ENCODE data around the gene UBE2A.

Gene UBE2A

DNA sequence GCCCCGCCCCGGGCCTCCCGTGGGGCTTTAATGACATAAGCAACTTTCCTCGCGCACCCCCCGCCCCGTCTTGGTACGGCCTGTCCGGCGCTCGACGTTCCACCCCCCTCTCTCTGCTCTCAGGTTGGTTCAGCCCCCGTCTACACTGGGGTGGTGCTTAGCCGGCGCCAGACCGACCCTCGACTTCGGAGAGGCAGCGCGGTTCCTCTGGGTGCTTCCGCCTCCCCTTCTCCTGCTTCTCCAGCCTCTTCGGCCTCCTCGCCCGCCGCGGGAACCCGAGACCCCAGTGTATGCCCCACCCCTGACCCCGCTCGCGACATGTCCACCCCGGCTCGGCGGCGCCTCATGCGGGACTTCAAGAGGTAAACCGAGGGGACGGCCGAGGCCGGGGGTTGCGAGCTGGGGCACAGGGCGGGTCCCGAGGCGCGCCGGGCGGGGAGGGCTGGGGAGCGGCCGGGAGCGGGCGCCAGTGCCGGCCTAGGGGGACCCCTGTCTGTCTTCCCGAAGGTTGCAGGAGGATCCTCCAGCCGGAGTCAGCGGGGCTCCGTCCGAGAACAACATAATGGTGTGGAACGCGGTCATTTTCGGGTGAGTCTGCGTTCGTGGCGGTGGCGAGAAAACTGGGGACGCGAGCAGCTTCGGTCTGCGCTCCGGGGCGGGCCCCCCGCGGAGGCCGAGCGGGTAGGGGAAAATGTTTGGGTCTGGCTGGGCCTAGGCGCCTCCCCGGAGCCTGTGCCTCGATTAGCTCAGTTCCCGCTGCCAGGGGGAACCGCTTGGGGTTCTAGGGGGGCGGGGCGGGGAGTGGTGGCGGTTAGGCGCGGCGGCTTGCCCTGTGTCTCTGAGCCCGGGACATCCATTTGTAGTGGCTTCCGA is at the start of gene UBE2A:
TSS of gene UBE2A (plus strand) at position 170 of the 873 bp plus-strand sequence. CDS start at position 319, 149 bp downstream.
- peak; percentile 74 to 83 (median 78) for DNase-seq (ENCODE audit: low read depth in 3 of 3)

DNA sequence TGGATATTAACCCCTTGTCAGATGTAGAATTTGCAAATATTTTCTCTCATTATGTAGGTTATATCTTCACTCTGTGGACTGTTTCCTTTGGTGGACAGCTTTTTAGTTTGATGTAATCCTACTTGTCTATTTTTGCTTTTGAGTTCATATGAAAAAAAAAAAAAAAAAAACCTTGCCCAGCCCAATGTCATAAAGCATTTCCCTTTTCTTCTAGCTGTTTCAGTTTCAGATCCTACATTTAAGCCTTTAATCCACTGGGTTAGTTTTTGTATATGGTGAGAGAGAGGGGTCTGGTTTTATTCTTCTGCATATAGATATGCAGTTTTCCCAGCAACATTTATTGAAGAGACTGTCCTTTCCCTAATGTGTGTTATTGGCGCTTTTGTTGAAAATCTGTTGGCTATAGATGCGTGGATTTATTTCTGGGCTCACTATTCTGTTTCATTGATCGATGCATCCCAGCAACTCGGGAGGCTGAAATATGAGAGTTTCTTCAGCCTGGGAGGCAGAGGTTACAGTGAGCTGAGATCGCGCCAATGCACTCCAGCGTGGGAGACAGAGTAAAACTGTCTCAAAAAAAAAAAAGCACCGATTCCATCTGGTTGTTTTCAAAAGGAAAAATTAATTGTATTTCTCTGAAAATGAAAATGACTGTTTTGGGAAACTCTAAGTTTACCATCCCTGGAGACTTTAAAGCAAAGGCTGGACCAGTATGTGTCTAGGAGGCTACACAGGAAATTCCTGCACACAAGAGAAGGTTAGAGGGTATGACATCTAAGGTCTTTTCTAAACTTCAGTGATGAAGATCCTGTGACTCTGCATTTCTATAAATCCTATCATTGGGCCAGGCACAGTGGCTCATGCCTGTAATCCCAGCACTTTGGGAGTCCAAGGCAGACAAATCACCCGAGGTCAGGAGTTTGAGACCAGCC is 44.8 kb upstream of the UBE2A start:
- no peak for DNase-seq (ENCODE audit: low read depth in 3 of 3)

DNA sequence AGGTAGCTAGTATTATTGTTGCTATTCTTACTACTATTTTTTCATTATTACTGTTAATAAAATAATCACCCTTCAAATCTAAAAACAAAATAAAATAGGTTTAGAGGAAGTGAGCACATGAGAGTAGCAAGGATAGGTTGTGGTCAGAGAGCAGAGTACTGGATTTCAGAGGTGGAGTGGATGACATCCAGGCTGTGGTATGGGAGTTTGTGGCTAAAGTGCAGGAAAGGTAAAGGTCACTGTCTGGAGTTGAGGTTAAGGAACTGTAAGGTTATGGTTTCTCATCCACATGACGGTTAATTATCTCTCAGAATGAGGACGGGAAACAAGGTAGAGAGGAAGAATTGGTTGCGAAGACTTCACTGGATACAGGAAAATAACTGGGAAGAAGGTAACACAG is 36.9 kb upstream of the UBE2A start:
- DNase-seq (ENCODE audit: low read depth in 3 of 3): no peak

DNA sequence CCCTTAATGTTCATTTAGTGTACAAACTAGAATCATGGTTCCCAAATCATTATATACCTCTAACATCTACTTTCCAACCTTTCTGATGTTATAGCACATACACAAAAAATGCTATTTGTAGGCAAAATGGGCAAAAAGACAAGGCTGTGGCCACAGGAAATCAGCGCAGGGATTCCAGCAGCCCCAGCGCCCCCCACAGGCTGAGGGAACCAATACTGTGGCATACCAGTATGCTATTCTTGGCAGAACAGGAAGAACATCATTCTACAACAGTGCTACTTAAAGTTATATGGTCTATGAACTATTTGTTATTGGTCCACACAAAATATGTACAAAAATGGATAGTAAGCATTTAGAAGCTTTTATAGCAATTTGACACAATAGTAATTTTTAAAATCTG is 34.5 kb upstream of the UBE2A start:
- DNase-seq (ENCODE audit: low read depth in 3 of 3): no peak

DNA sequence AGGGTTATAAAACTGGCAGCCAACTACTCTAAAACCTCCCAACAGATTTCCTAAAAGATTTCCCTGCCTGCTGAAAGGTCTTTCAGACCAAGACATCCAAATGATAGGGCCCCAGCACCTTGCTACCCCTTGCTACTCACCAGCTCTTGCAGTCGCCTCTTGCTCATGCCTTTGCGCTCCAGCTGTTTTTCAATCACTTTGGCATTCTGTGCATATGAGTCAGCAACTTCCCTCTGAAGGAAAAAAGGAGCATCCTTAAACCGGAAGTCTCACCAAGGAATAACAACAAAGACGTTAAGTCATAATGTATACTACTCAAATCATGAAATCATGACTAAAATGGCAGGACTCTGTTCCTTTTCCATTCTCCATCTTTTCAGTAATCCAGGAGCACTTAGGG is 33.2 kb upstream of the UBE2A start:
- no peak for DNase-seq (ENCODE audit: low read depth in 3 of 3)

DNA sequence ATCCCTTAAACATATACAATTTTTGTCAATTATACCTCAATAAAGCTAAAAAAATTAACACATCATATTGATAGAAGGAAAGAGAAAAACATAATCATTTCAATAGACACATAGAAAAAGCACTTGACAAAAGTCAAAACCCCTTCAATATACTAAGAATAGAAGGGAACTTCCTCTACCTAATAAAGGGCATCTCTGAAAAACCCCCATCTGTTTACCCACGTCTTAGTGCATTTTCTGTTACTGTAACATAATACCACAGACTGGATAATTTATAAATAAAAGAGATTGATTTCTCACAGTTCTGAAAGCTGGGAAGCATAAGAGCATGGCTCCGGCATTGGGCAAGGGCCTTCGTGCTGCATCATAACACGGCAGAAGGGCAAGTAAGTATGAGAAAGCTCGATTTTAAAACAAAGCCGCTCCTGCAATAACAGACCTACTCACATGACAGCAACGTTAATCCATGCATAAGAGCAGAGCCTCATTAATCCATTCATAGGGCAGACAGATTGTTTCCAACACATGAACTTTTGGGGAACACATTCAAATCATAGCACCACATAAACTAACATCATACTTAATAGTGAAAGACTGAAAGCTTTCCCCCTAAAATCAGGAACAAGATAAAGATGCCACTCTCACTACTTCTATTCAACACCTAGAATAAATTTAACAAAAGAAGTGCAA is 24.9 kb upstream of the UBE2A start:
- DNase-seq (ENCODE audit: low read depth in 3 of 3): no peak

DNA sequence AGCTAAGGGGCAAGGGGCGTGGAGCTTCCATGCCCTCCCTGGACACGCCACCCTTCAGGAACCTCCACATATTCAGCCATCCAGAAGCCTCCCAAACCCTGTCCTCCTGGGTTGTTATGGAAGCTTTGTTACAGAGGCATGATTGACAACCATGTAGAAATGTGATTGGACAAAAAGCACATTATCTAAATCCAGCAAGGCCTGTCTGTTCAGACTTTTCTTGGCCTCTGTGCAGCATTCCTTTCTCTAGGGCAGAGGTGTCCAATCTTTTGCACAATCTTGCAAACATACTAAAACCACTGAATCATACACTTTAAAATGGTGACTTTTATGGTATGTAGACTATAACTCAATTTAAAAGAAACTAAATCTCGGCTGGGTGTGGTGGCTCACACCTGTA is 21.9 kb upstream of the UBE2A start:
- DNase-seq (ENCODE audit: low read depth in 3 of 3): no peak

DNA sequence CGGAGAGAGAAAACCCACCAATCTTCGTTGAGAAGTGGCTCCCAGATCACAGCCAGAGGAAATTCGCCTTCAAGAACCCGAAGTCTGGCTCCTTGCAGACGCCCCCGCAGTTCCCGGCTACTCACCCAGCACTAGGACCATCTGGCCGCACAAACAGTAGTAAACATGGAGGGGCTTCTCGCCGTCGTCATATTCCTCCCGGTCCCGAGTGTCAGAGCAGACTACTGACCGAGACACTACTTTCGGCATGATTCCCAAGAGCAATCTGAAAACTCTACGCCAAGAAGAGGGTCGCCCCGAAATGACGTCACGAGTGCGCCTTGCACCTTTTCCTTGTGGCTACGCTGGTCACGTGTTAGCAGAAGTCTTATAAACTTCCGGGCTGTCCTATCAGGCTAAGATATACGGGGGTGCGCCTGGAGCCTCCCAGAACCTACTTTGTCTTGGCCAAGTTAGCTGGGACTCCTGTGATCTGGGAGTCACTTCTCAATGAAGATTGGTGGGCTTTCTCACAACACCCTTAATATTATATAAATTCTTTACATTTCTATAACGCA is 9.2 kb upstream of the UBE2A start, which contains the start of gene STEEP1:
TSS of gene STEEP1 (minus strand) at position 303 of the 557 bp plus-strand sequence. CDS start at position 249, 54 bp downstream.
- DNase-seq (ENCODE audit: low read depth in 3 of 3): peak; percentile 55 to 76 (median 73)

DNA sequence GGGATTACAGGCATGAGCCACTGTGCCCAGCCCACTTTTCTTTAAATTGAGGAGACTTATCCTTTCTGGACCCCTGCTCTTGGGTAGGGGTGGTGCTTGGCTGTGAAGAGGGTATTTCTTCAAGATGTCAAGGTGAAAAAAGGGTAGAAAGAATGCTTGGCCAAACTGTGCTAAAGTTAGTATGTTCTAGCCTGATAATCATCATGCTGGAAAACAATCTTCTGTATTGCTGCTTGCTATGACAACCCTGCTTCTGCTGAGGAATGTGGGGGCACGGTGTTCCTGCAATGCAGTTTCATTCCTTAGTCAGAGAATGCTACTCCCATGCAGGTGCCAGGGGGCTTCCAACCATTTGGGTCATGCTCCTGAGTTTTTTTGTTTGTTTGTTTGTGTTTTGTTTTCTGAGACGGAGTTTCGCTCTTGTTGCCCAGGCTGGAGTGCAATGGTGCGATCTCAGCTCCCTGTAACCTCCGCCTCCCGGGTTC is 4.0 kb upstream of the UBE2A start:
- DNase-seq (ENCODE audit: low read depth in 3 of 3): no peak

DNA sequence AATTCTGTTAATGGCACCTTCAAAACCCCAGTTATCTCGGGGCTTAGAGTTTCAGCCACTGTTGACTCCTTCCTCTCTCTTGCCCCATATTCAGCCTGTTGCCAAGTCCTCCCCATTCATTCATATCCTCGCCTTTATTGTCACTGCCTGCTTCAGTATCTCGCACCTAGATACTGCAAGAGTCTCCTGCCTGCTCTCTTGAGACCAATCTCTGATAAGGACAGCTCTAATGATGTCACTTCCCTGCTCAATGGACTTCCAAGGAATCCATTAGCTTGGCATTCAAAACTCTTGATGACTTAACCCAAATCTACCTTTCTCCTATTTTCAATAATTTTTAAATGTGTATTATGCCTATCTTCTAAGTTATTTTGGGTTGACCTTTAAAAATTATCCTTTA is 1.1 kb upstream of the UBE2A start:
- no peak for DNase-seq (ENCODE audit: low read depth in 3 of 3)

DNA sequence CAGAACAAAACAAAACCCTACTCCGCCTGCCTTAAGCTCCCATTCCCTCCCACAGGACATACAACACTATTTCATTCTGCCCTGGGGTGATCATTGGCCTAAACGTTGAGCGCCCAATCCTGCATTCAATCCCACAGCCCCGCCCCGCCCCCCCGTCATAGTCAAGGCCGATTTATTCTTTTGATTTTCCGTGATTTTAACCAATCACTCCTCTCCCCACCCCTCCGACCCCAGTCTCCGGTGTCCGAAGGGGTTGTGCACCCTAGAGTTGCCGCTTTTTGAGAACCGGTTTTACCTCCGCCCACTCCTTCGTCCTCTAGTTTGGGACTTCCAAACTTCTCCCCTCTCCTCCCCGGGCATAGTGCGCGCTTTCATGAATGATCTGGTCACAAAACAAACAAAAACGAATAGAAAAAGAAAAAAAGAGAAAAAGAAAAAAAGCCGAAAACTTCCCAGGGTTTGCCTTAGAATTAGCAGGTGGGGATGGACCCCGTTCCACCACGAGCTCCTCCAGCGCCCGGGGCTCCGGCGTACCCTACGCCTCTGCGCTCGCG is 446 bp upstream of the UBE2A start:
- no peak for DNase-seq (ENCODE audit: low read depth in 3 of 3)

DNA sequence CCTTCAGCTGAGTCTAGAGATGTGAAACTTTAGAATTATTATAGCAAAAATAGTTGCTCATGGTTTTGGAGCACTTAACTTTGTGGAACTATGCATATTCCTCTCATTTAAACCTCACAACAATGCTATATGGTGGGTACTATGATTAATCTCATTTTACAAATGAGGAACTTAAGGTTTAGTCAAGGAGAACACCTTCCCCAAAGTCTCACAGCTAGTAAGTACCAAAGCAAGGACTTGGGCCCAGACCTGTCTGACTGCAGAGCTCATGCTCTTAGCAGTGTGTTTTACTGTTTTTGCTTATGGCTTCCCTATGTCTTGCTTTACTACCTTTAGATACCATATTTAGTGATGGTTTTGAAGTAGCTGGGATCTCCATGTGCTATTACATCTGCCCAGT is 5.1 kb downstream of the UBE2A start:
- no peak for DNase-seq (ENCODE audit: low read depth in 3 of 3)

DNA sequence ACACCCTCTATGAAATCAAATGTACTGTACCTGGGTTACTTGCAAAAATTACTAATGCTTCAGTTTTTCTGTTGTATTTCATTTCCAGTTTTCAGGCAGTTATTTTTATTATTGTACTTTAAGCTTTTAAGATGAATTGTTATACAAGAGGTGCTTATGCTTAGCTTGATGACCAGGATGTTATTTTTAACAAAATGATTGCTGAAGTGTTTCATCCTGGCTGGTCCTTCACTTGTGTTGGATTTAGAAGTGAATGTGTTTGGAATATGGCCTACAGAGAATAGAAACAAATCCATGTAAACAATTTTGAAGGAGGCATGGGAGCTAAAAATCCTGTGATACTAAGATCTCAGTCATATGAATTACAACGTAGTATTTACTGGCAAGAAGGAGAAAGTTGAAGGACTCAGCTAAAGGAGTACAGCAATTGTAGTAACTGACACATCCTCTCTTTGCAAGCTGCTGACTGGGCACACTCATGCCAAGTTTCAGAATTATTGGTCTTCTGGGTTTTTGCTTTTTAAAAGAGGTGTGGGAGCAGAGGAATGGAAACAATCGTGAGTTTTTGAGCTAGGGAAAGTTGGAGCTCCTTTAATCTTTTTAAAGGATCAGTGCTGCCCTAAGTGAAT is 9.2 kb downstream of the UBE2A start:
- no peak for DNase-seq (ENCODE audit: low read depth in 3 of 3)

DNA sequence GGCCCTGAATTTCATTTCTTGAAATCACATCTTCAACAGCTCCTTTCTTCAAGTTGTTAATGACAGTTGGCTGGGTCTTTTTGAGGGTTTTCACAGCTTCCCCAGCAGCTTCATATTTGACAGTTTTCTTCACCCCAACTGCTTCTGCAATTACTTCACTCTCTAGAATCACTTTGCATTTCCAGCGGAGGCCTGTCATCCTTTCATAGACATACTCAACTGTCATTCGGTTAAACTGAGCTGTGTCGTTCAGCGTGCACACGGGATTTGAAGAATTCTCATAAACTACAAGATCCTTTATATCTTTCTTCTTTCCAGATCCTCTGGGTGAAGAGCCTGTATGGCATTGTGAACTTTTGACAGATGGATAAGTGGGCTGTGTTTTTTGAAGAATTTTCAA is 15.4 kb downstream of the UBE2A start:
- no peak for DNase-seq (ENCODE audit: low read depth in 3 of 3)

DNA sequence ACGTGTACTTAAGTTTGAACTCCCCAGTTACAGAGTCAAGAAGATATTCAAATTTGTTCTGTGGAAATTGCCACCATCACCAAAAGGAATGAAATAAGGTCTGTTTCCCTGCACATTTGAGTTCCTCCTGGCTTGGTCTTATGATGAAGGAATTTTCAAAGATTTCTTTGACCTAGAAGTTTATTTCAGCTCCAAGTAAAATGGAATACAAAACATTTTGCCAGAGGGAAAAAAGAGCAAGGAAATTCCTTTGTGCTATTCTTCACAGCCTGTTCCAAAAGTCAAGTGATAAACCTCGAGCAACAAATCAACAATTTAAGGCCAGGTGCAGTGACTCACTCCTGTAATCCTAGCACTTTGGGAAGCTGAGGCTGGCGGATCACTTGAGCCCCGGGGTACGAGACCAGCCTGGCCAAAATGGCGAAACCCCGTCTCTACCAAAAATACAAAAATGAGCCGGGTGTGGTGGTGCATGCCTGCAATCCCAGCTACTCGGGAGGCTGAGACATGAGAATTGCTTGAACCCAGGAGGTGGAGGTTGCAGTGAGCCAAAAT is 28.4 kb downstream of the UBE2A start:
- no peak for DNase-seq (ENCODE audit: low read depth in 3 of 3)

DNA sequence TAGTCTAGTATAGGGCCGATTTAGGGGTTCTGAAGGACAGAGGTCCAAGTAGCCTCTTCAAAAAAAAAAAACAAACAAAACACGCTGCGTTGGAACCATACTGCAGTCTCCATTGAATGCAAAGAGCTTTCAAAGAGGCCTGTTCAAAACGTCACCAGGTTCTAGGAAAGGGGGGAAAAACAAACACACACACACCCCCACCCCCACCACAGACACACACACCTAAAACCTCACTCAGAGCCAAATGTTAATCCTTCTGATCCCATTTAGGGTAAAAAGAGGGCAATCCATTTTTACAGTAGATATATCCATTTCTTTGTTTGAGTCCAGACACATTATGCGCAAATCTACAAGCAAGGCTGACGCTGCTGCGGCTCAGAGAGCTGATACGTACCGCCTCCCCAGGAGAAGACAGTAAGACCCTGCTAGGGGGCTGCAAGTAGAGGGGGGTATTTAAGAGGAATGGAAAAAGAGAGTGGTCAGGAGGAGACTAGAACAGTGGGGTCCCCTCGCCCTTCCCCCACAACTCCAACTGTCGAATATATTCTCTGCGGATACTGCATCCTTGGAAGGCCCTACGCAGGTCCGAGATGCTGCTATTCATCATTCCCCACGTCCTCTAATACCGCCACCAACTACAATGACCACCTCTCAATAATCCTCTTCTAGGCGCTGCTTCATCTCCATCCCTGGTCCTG is 30.6 kb downstream of the UBE2A start:
- DNase-seq (ENCODE audit: low read depth in 3 of 3): no peak

DNA sequence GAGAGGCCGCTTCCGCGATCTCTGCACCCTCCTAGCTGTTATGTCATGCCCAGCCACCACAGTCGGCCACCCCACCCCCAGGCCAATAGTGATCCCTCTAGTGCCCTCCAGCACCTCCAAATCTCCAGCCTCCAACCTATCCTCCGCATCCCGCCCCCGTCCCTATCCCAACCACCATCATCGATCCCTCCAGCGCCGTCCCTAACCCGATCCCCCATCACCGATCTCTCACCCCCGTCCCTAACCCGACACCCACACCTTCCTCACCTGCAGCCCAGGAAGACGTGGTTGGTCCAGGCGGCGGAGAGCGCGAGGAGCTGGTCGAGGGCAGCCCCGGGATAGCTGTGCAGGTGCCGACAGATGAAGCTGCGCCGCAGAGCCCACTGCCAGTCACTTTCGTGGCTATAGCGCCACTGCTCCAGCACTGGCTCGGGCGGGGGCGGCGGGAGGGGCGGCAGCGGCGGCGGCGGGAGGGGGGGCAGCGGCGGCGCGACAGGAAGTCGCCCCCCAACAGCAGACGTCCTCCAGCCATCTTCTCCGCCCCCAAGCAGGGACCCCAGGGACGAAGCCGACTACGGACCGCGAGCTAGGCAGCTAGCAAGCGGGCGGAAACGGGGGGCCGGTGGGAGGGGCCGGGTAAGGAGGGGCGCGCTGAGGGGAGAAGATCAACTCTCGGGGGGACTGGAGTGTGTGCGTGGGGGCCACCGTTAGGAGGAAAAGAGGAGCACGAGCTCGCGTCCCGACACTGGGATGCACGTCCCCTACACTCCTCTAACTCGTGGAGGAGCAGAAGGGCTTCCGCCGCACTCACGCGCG is 31.3 kb downstream of the UBE2A start:
- peak; percentile 13 to 30 (median 21) for DNase-seq (ENCODE audit: low read depth in 3 of 3)

DNA sequence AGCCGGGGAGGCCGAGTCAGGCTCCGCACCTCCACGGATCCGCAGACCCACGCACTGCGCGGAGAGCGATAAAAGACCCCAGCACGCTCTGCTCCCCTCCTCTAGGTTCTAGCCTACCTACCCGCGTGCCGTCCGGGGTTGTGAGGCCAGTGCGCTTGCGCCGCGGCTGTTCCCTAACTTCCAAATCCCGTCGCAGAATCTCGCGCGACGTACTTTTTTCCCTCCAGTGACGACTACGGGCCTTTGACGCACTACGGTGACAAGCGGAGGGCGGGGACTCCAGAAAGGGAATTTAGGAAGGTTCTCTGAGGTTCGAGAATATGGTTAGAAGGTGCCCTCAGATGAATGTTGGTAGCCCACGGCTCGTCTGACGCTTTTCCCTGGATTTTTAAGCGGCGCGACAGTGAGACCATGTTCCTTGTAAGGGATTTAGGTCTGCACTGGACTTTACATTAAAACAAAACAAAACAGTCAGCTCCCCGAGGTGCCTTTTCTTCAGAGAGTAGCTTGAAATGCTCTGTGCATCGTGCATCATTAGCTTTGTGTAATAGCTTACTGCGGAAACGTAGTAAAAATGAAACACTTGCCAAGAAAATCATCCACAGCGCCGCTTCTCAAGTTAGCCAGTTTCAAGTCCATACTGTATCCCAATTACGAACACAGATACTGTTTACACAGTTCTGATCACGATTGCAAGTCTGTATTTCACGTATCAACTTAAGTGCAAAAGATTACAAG is 32.1 kb downstream of the UBE2A start, which contains the start of gene NKRF:
TSS of gene NKRF (minus strand) at position 145 of the 738 bp plus-strand sequence.
- DNase-seq (ENCODE audit: low read depth in 3 of 3): peak; percentile 69 to 82 (median 81)
